ENCODE measurements around the gene C12orf56.

GRCh38 chr12:64229796-64230195 lies 160.8 kb downstream of the C12orf56 start:
- TF ChIP-seq EP300 (IDR thresholded peaks at IDR 0.05) (no peak), POLR2A (IDR thresholded peaks at IDR 0.05) (no peak)

Data from sigmoid colon (tissue), 4 donors.